HG03135 (cell line): ENCODE measurements around the gene PYROXD2.

Source experiments
- ATAC-seq: cut with Tn5 transposase; IDR thresholded peaks from one replicate; pipeline ENCODE4 v1.9.1; 2021; ENCODE audit warnings: mild to moderate bottlenecking, moderate library complexity; ENCODE audit not compliant: unreplicated experiment

Gene PYROXD2

GRCh38 chr10:98416606-98417388 lies 1.8 kb upstream of the PYROXD2 start:
- ATAC-seq, result no peak

- ATAC-seq, result no peak
Measured at GRCh38 chr10:98415731-98416119, 743 bp upstream of the PYROXD2 start.

DNA sequence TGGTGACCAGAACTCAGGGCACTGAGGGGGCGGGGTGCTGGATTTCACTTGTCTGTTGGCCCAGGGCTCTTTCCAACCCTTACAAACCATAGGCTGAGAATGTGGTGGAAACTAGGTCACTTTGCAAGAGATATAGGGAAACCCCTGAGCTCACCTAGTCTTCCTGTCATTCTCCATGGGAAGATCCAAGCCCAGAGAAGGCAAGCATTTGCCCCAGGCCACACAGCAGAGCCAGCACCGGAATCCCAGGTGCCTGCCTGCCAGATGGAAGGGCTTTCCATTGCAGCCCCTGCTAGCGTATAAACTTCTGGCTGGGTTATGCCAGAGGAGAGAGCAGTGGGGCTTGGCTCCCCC lies 427 bp downstream of the PYROXD2 start:
- ATAC-seq, result no peak

DNA sequence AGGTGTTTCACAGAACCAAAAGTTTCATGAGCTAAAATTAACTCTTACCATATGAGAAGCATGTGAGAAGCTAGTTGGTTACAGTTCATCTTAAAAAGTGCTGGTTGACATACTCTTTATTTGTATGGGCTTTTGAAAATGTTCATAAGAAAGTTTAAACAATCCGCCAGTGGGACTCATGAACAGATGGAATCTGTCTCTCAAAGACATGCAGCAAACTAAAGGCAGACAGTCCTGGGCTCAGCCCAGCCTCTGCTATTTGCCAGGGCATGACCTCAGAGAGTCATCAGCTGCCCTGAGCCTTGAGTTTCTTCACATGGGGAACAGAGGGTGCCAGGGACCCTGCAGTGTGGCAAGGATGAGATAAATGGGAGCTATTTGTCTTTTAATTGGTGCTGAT lies 3.2 kb downstream of the PYROXD2 start:
- no peak for ATAC-seq

- ATAC-seq, result no peak
Measured at GRCh38 chr10:98411166-98411565, 3.8 kb downstream of the PYROXD2 start.

- ATAC-seq, result no peak
Measured at GRCh38 chr10:98410759-98411158, 4.2 kb downstream of the PYROXD2 start.

GRCh38 chr10:98410135-98410743 lies 4.7 kb downstream of the PYROXD2 start:
- no peak for ATAC-seq

DNA sequence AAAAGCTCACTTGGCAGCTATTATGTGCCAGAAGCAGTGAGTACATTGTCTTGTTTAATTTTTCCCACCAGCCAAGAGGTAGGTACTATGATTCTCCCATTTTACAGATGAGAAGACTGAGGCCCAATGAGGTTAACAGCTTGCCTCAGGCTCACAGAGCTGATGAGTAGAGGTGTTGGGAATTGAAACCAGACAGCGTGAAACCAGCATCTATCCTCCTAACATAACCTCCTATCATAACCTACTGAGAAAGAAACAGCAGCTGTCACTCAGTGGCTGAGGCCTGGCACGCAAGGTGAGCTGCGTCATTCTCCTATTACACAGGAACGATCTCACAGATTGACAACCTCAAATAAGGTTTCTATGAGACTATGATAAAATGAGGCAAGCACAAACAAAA lies 6.2 kb downstream of the PYROXD2 start:
- ATAC-seq, result no peak

DNA sequence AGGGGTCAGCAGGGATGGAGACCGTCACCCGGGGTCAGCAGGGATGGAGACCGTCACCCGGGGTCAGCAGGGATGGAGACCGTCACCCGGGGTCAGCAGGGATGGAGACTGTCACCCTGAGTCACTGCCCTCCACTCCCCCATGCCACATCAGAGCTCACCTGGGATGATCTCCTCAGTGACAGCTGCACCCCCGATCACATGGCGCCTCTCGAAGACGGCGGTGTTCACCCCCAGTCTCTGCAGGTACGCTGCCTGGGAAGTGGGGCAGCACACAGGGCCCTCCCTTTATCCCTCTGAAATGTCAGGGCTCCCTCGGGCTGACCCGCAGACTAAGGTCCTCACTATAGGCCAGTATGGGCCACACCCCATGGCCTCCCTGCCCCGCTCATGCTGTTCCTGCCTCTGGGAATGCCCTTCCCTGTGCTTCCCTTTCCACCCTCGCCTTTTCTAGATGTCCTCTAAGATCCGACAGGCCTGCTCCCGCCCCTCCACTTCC lies 7.2 kb downstream of the PYROXD2 start:
- ATAC-seq, result no peak

GRCh38 chr10:98407017-98407743 lies 7.8 kb downstream of the PYROXD2 start:
- no peak for ATAC-seq

GRCh38 chr10:98405422-98405821 lies 9.6 kb downstream of the PYROXD2 start:
- ATAC-seq, result no peak

GRCh38 chr10:98404571-98405359 lies 10.2 kb downstream of the PYROXD2 start:
- no peak for ATAC-seq

GRCh38 chr10:98403812-98404504 lies 11.0 kb downstream of the PYROXD2 start:
- no peak for ATAC-seq

DNA sequence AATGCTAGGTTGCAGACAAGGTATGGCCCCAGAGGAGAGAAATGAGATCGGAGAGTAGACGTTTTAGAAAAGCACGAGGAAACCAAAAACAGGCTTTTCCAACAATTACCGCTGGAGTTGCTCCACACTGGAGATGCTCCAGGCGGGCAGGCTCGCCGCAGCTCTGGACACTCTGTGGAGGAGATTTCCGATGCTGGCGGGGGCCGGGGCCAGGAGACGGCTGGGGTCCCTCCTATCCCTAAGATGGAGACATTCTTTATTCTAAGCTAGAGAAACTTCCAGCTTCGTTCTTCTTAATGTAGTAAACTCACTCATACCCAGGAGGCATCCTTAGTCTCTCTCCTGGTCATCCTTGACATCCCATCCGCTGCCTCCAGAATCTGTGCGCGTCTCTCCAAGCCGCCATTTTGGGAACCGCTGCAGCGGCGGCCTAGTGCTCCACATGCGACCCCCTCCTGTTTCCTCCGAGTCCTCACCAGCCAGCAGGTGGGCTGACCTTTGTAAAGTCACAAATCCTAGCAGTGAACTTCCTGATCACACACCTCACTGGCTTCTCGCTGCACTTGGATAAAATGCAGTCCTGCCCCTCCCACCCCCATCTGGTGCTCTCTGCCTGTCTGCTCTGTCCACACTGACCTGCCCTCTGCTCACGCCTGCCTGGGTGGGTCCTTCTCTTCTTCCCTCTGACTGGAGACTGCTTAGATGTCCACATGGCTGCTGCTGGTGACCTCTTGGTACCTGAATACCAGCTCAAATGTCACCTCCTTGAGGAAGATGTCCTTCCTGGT lies 11.9 kb downstream of the PYROXD2 start:
- no peak for ATAC-seq

DNA sequence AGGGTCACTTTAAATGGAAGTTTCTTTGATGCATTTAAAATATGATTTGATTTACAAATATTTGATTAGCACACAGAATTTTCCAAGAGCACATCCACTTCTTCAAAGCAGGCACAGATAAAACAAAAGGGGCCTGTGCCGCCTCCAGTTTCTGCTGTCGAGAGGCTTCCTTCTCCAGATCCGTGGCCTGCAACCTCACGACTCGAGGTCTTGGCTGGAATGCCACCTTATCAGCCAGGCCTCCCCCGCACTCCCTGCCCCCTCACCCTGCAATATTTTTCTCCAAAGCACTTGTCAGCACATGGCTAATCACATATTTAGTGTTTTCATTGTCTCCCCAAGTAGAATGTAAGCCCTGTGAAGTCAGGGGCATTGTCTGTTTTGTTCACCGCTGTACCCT lies 12.5 kb downstream of the PYROXD2 start:
- no peak for ATAC-seq

- ATAC-seq, result no peak
Measured at GRCh38 chr10:98400482-98400881, 14.5 kb downstream of the PYROXD2 start.

DNA sequence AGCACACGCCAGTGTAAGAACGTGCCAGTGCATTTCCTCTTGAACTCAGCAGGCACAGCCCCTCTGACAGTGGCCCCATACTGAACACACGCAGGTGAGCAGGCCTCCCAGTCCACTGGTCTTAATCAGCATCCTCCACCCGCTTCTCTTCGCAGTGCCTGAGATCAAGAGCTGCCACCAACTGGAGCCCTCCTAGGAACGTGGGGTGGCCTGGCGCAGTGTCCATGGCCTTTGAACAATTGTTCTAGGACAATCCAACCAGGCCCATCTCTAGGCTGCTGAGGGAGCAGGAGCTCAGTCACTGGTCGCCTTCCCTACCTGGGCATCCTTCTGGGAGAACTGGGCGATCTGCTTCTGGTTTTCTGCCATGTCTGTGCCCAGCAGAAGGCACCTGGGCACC lies 15.2 kb downstream of the PYROXD2 start:
- no peak for ATAC-seq

DNA sequence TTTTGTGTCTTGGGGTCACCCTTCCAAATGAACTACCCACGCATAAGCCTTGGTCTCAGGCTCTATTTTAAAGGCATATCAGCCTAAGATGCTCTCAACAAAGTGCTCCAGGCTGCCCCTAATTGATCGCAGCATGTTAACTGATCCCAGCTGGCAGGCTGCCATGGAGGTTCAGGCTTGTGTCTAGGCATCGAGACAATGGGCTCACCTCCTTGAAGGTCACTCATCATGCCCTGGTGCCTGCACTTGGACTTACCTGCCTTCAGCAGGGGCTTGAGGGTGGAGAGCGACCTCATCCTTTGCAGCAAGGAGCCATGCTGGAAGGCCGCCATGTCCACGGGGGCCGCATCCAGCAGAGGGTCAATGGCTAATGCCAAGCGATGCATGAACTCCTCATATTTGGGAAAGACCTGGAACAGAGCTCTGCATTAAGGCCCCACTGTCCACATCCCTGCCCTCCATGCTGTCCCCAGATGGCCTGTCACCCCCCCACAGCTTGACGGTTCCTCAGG lies 17.8 kb downstream of the PYROXD2 start:
- ATAC-seq, result no peak
